ENCODE results near the gene TENM4. TPM values are rescaled to one million over a fixed set of nuclear protein-coding genes. Genes with fewer than 3 reads are reported as not detected.

The TENM4 gene
- polyA plus RNA-seq, 1 experiment, result 0.39 TPM

GRCh38 chr11:79200398-79201070 lies 240.3 kb downstream of the TENM4 start:
- no peak overlapping the region for H3K4me3 ChIP-seq (ENCODE audit: low read depth, low read length)
- no peaks in the 10 kb centered on the region for H3K27me3 ChIP-seq (ENCODE audit: control insufficient read depth, insufficient read depth, low read length)
- DNase-seq (ENCODE audit: low read depth), result no peak
- no peak for TF ChIP-seq CTCF (IDR thresholded peaks at IDR 0.05; ENCODE audit: insufficient read depth, low read depth, low read length)
- no peaks in the 10 kb centered on the region for H3K36me3 ChIP-seq (ENCODE audit: control insufficient read depth, insufficient read depth, low read length)
- ChIA-PET CTCF (interaction anchor here (1.2 kb wide), 1 partner anchor 12 kb away, joined by 4 read pairs; no protein-coding TSS in a partner anchor), POLR2A (no interaction called here)

- CTCF ChIA-PET, result interaction anchor here (0.9 to 1.2 kb wide), 2 partner anchors 12 to 36 kb away, joined by 3 to 4 read pairs; no protein-coding TSS in a partner anchor
- POLR2A ChIA-PET, result no interaction called here
- no peak for DNase-seq (ENCODE audit: low read depth)
Observed at GRCh38 chr11:79199729-79200354, 241.0 kb downstream of the TENM4 start.

GRCh38 chr11:79198898-79199250 lies 242.0 kb downstream of the TENM4 start:
- Histone ChIP-seq H3K4me3 (ENCODE audit: low read depth, low read length) (no peak overlapping the region), H3K36me3 (ENCODE audit: control insufficient read depth, insufficient read depth, low read length) (no peaks in the 10 kb centered on the region), H3K27me3 (ENCODE audit: control insufficient read depth, insufficient read depth, low read length) (no peaks in the 10 kb centered on the region)
- TF ChIP-seq CTCF (IDR thresholded peaks at IDR 0.05; ENCODE audit: insufficient read depth, low read depth, low read length), result no peak
- ChIA-PET CTCF (interaction anchor here (0.9 kb wide), 1 partner anchor 37 kb away, joined by 3 read pairs; no protein-coding TSS in a partner anchor), POLR2A (no interaction called here)
- no peak for DNase-seq (ENCODE audit: low read depth)

More at GRCh38 chr11:79199729-79200354, 241.0 kb downstream of the TENM4 start:
- Histone ChIP-seq H3K36me3 (ENCODE audit: control insufficient read depth, insufficient read depth, low read length) (no peaks in the 10 kb centered on the region), H3K4me3 (ENCODE audit: low read depth, low read length) (no peak overlapping the region), H3K27me3 (ENCODE audit: control insufficient read depth, insufficient read depth, low read length) (no peaks in the 10 kb centered on the region)
- no peak for TF ChIP-seq CTCF (IDR thresholded peaks at IDR 0.05; ENCODE audit: insufficient read depth, low read depth, low read length)

GRCh38 chr11:79198203-79198897 lies 242.5 kb downstream of the TENM4 start:
- Histone ChIP-seq H3K4me3 (ENCODE audit: low read depth, low read length) (no peak overlapping the region), H3K27me3 (ENCODE audit: control insufficient read depth, insufficient read depth, low read length) (no peaks in the 10 kb centered on the region), H3K36me3 (ENCODE audit: control insufficient read depth, insufficient read depth, low read length) (no peaks in the 10 kb centered on the region)
- POLR2A ChIA-PET, result no interaction called here
- no peak for DNase-seq (ENCODE audit: low read depth)
- no peak for TF ChIP-seq CTCF (IDR thresholded peaks at IDR 0.05; ENCODE audit: insufficient read depth, low read depth, low read length)
- CTCF ChIA-PET, result no interaction called here

GRCh38 chr11:79196950-79197349 lies 243.9 kb downstream of the TENM4 start:
- DNase-seq (ENCODE audit: low read depth), result no peak
- ChIA-PET CTCF (no interaction called here), POLR2A (no interaction called here)
- Histone ChIP-seq H3K4me3 (ENCODE audit: low read depth, low read length) (no peak overlapping the region), H3K27me3 (ENCODE audit: control insufficient read depth, insufficient read depth, low read length) (no peaks in the 10 kb centered on the region), H3K36me3 (ENCODE audit: control insufficient read depth, insufficient read depth, low read length) (no peaks in the 10 kb centered on the region)
- TF ChIP-seq CTCF (IDR thresholded peaks at IDR 0.05; ENCODE audit: insufficient read depth, low read depth, low read length), result no peak

All from BJ (cell line).